Measurements from ENCODE around the gene STATH.
"Not testable (repeated sequence)": the region's sequence is repeated elsewhere in the genome, so short reads cannot be mapped to it uniquely, and the experiment has no call there.

STATH gene, protein sequence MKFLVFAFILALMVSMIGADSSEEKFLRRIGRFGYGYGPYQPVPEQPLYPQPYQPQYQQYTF

DNA sequence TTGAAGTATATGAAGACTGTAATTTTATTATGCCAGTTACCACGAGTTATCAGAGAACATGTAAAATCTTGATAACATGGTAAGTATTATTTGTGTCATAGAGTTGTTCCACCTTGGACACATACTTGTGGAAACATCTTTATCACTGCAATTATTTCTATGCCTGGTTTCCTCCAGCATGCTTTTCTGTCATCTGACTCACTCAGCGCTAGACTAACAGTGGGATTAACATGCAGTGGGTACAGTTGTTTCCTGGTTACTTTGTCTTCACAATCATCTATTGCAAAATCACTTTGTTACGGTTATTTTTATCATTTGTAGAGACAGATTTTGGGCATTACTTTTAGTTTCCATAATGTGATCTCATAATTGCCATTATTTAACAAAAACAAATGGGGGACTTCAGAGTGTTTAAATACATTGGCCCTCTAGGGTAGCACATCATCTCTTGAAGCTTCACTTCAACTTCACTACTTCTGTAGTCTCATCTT, at the start of gene STATH:
Gene STATH, plus strand, starts transcription at position 441 of the 491 bp plus-strand sequence. CDS start 2,472 bp downstream, outside the sequence.
- no peak for DNase-seq

DNA sequence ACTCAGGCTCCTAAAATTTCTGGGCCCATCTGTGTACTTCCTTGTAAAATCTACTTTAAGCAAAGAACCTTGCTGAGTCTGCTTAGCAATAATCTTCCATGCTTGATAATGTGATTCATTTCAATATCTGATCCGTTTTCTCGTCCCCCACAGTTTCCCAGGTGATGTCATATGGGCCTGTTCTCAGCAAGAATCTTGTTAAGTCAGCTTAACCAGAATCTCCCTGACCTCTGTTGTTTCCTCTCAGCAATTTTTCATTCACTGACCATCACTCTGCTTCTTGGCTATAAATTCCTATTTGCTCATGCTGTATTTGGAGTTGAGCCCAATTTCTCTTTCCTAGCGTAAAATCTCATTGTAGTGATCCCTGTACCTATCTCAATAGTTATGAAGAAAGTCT, 44.2 kb upstream of the STATH start:
- no peak for DNase-seq

DNA sequence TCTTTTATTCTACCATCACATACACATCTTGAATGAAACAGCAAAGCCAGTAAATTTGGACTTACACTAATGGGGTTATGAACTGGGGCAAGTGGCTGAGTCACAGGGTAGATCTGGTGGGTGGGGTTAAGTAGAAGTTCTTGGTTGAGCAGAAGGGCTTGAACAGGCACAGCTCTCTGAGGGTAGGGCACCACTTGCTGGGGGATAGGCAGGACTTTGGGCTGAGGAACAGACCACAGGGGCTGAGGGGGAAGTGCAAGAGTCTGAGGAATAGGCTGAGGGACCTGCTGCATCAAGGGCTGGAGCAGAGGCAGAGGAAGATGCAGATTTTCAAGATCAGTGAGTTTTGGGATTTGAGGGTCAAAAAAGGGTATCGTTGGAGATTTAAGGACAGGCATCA, 38.6 kb upstream of the STATH start:
- DNase-seq: no peak

DNA sequence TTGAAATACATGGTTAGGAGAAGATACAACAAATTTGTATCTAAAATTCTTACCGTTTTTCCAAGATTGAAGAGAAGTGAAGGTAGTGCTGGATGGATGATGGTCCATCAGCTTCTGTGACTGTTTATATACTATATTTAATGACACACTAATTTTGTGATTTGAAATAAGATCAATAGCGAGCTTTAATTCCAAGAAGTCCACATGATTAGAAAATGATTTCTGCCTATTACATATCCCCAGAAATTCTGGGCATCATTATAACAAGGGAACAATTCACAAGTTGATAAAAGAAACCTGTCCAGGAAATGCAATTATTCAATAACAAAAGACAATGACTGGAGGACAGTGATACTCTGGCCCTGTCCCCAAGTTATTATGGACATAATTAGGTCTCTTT, 30.1 kb upstream of the STATH start, which contains the start of gene CSN2:
Gene CSN2, minus strand, starts transcription at position 101 of the 400 bp plus-strand sequence. CDS start 4,733 bp downstream, outside the sequence.
- DNase-seq: no peak

DNA sequence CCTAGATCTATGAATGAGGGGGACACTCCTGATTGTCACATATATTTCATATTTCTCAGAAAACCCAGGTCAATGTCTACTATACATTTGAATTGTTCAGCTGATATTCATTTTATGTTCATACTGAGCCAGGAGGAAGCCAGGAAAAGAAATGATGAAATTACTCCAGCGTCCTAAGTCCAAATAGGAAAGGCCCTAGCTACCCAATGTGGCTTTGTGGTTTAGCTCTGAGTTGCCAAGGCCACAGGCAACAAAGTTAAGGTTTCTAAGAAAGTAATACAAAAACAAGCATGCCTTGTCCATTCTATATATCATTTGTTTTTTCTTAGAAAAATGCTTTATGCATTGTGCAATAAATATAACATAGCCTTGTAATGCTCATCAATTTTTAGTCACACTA, 25.7 kb upstream of the STATH start:
- DNase-seq: no peak

DNA sequence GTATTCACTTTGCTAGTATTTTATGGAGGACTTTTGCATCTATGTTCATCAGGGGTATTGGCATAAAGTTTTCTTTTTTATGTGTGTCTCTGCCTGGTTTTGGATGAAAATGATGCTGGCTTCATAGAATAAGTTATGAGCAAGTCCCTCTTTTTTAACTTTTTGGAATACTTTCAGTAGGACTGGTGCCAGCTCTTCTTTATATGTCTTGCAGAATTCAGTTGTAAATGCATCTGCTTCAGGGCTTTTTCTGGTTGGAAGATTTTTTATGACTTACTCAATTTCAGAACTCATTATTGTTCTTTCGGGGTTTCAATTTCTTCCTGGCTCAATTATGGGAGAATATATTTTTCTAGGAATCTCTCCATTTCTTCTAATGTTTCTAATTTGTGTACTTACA, 21.1 kb upstream of the STATH start:
- no peak for DNase-seq

DNA sequence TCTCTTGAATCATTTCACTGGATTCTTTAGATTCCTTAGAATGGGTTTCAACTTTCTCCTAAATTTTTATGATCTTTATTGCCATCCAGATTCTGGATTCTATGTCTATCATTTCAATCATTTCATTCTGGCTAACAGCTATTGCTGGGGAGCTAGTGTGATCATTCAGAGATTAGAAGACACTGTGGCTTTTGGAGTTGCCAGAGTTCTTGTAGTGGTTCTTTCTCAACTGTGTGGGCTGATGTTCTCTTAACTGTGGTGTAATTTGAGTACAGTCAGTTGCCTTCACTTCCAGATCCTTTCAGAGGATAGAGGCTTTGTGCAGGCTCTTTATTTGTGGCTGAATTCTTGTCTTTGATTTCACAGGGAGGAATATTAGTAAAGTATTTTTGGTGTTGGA, 18.2 kb upstream of the STATH start:
- DNase-seq: no peak

DNA sequence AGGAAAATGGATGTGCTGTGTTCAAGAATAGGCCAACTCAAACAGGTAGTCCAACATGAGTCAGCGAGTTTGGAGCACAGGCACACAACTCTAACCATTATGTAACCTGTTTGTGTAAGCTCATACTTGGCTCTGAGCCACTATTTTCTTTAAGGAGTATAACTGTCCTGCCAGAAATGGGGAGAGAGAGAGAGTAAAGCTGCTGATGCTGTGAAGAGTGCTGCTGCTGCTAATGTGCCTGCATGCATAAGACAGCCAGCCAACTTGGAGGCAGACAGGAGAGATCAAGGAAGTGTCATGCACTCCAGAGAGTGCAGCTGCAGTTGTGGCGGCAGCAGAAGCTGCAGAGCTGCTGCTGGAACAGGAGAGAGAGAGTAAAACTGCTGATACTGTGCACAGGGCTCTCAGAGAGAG, 11.7 kb upstream of the STATH start:
- no peak for DNase-seq

DNA sequence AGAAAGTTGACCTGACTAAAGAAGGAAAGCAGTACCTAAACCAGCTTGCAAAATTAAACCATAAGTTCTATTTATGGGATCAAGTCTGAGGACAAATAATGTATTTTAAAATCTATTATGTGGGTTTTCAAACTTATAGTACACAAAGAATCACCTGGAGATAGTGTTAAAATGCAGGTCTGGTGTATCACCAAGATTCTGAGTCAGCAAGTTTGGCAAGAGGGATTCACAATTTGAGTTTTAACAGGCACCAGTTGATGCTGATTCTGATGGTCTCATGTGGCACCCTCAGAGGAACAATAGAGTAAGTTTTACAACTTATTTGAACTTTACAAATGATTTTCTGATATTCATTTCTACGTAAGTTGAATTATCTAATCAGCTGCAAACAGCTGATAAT, 9.1 kb upstream of the STATH start:
- no peak for DNase-seq

DNA sequence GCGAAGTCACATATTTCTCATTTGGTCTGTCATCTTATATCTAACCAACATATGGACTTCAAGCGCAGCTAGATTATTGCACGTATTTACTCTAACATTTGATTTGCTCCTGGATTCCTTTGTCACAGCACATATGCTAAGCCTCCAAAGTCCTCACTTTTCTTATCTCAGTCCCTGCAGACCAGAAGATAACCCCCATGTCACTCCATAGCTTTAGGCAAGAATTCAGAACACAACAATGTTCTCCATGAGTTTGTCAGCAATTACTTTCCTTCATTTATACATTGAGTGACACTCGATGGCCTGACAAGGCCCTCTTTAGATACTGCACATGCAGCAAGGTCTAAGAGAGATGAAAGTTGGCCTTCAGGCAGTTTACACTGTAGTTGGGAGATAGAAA, 4.8 kb upstream of the STATH start:
- DNase-seq: no peak

DNA sequence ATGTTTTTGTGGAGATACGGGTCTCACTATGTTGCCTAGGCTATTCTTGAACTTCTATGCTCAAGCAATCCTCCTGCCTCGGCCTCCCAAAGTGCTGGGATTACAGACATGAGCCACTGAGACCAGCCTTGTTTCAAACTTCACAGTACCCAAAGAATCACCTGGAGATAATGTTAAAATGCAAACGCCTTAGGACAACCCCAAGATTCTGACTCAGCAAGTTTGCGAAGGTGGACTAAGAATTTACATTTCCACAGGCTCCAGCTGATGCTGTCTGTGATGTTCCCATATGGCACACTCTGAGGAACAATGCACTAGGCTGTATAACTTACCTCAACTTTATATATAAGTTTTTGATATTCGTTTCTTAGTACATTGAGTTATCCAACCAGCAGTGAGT, 984 bp upstream of the STATH start:
- no peak for DNase-seq

DNA sequence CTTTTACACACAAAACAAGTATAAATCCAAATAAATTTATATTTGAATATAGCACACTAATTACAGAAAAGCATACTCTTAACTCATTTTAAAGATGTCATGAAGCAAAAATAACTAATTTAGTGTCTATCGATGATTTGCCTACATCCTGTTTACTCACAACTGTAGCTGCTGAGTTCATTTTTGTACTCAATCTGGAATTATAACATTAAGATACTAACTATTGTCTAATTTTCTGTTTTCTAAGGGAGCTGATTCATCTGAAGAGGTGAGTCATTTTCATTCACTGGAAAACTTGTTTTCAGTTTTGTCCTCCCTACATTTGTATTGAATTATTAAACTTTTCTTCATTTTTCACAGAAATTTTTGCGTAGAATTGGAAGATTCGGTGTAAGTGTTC, 3.7 kb downstream of the STATH start:
- no peak for DNase-seq

DNA sequence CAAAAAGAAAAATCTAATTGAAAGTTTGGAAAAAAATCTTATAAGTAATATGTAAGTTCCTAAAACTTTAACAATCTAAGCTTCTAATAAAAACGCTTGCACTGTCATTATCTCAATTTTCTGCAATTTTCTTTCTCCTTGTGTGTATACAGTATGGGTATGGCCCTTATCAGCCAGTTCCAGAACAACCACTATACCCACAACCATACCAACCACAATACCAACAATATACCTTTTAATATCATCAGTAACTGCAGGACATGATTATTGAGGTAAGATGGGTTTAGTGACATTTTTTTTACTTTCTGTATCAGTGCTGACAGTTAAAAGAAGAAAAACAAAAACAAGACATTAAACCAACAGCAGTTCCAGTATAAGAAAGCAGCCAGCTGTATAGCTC, 4.9 kb downstream of the STATH start:
- no peak for DNase-seq

DNA sequence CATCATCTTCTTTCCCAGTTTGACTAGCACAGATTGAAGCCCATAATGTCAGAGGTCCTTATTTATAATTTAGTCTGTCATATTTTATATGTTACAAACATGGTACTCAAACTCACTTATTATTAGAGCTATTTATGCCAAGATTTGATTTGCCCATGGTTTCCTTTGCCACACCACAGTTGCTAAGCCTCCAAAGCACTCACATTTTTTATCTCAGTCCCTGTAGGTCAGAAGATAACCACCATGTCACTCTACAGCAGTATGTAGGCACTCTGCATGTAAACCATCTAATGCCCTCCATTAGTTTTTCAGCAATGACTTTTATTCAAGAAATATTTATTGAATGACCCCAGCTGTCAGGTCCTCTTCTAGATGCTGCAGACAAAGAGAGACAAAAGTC, 6.7 kb downstream of the STATH start:
- no peak for DNase-seq

DNA sequence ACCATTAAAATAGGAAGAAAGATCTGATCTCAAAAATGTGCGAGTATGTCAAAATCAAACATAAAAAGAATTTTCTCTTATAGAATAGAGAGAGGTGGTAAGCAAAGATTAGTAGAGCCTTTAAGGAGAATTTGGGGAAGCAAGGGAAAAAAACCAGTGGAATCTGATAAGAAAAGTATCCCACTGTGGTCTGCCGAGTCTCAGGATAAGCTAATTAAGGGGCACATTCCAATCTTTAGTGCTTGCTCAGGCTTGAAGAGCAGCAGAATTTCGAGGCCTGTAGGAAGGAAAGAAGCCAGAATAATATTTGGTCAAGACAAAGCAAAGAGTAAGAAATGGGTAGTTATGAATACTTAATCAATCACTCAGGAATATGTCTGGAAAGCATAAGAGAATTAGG, 13.0 kb downstream of the STATH start:
- DNase-seq: no peak

DNA sequence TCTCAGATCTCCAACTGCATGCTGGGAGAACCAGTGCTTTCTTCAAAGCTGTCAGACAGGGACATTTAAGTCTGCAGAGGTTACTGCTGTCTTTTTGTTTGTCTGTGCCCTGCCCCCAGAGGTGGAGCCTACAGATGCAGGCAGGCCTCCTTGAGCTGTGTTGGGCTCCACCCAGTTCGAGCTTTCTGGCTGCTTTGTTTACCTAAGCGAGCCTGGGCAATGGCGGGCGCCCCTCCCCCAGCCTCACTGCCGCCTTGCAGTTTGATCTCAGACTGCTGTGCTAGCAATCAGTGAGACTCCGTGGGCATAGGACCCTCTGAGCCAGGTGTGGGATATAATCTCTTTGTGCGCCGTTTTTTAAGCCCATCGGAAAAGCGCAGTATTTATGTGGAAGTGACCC, 23.2 kb downstream of the STATH start:
- not testable (repeated sequence) for DNase-seq

DNA sequence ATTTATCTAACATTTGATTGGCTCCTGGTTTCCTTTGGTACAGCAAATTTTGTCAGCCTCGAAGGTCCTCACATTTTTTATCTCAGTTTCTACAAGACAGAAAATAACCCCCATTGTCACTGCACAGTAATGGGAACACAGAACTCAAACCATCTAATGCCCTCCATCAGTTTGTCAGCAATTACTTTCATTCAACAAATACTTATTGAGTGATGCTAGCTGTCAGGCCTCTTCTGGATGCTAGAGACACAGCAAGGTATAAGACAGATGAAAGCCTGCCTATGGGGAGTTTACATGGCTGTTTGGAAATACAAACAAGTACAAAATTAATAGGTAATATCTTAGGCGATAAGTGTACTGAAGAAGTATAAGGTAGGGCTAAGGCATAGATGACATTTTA, 27.5 kb downstream of the STATH start:
- no peak for DNase-seq

DNA sequence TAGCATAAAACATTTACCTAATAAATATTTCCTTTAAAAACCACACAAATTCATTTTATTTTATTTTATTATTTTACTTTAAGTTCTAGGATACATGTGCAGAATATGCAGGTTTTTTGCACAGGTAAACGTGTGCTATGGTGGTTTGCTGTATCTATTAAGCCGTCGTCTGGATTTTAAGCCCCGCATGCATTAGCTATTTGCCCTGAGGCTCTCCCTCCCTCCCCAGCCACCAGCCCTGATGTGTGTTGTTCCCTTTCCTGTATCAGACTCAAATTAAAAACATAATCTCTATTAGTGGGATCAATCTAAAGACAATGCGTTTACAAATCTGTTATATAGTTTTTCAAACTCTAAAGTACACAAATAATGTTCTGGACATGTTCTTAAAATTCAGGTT, 31.2 kb downstream of the STATH start:
- no peak for DNase-seq

DNA sequence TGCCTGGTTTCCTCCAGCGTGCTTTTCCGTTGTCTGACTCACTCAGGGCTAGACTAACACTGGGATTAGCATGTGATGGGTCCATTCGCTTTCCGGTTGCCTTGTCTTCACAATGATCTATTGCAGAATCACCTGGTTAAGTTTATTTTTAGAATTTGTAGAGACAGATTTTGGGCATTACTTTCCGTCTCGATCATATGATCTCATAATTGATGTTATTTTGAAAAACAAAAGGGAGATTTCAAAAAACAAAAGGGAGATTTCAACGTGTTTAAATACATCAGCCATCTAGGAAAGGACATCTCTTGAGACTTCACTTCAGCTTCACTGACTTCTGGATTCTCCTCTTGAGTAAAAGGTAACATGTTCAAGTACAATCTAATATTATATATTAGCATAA, 32.4 kb downstream of the STATH start, which contains the start of gene HTN3:
Gene HTN3, plus strand, starts transcription at position 301 of the 400 bp plus-strand sequence. CDS start 2,282 bp downstream, outside the sequence.
- DNase-seq: not testable (repeated sequence)

DNA sequence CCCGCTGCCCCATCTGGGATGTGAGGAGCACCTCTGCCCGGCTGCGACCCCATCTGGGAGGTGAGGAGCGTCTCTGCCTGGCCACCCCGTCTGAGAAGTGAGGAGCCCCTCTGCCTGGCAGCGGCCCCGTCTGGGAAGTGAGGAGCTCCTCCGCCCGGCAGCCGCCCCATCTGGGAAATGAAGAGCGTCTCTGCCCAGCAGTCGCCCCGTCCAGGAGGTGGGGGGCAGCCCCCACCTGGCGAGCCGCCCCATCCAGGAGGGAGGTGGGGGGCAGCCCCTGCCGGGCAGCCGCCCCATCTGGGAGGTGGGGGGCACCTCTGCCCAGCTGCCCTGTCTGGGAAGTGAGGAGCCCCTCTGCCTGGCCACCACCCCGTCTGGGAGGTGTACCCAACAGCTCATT, 41.8 kb downstream of the STATH start:
- not testable (repeated sequence) for DNase-seq

DNA sequence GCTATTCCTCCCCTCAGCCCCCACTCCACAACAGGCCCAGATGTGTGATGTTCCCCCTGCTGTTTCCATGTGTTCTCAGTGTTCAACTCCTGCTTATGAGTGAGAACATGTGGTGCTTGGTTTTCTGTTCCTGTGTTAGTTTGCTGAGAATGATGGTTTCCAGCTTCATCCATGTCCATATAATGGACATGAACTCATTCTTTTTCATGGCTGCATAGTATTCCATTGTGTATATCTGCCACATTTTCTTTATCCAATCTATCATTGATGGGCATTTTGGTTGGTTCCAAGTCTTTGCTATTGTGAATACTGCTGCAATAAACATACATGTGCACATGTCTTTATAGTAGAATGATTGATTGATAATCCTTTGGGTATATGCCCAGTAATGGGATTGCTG, 44.2 kb downstream of the STATH start:
- not testable (repeated sequence) for DNase-seq

DNA sequence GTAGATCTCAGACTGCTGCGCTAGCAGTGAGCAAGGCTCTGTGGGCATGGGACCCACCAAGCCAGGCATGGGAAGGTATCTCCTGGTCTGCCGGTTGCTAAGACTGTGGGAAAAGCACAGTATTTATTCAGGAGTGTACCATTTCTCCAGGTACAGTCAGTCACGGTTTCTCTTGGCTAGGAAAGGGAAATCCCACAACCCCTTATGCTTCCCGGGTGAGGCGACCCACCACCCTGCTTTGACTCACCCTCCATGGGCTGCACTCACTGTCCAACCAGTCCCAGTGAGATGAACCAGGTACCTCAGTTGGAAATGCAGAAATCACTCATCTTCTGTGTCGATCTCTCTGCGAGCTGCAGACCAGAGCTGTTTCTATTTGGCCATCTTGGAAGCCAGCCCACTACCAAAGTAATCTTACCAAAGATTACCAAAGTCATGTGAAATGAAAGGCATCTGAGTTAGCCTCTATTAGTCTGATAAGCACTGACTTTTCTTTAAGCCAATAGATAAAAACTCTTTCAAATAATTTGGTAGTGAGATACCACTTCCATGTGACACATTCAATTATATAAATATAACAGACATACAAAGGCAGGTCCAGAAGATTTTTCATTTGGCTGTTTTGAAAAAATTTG, 46.0 kb downstream of the STATH start:
- no peak for DNase-seq

DNA sequence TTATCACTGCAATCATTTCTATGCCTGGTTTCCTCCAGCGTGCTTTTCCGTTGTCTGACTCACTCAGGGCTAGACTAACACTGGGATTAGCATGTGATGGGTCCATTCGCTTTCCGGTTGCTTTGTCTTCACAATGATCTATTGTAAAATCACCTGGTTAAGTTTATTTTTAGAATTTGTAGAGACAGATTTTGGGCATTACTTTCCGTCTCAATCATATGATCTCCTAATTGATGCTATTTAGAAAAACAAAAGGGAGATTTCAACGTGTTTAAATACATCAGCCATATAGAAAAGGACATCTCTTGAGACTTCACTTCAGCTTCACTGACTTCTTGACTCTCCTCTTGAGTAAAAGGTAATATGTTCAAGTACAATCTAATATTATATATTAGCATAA, 54.4 kb downstream of the STATH start, which contains the start of gene HTN1:
Gene HTN1, plus strand, starts transcription at position 301 of the 400 bp plus-strand sequence. CDS start 2,639 bp downstream, outside the sequence.
- DNase-seq: not testable (repeated sequence)

Measured in stimulated activated CD4-positive, alpha-beta T cell treated with anti-CD3 and anti-CD28 coated beads, Interleukin-12 subunit alpha, Interleukin-12 subunit beta, amount 100 ng/mL, for 4 hours (primary cell).